Body of pancreas (tissue), 4 donors: Measurements from ENCODE around the gene ADORA2B. TPM values are rescaled to one million over a fixed set of nuclear protein-coding genes. Genes with fewer than 3 reads are reported as not detected.
"Not testable (repeated sequence)": the region's sequence is repeated elsewhere in the genome, so short reads cannot be mapped to it uniquely, and the experiment has no call there.

Experiments
- ATAC-seq: fragments of 150-250 bp; one replicate; pipeline ENCODE4 v1.9.1; 2016
- DNase-seq, 4 donors: peaks; one replicate each; pipeline ENCODE4 v3.0.0-alpha.2; 2019
- H3K27ac ChIP-seq, 4 donors: fragments of 200-600 bp; sonication (generic); 1 replicate in 3 of 4; 2 replicates in 1 of 4; pipeline versions ENCODE4 v1.5.1 to v1.6.1; 2016 to 2019; ENCODE audit warnings: mild to moderate bottlenecking in 1 of 4, mixed read lengths in 1 of 4, moderate library complexity in 1 of 4
- H3K27me3 ChIP-seq, 2 donors: fragments of 200-600 bp; sonication (generic); one replicate each; pipeline ENCODE4 v1.6.0; 2016; ENCODE audit warnings: mild to moderate bottlenecking in 1 of 2
- H3K36me3 ChIP-seq, 2 donors: fragments of 200-600 bp; sonication (generic); replicated peaks in 1 of 2; 2 replicates each; pipeline ENCODE4 v1.5.1; 2016; ENCODE audit warnings: low read depth in 2 of 2; ENCODE audit not compliant: insufficient read depth in 1 of 2
- H3K4me1 ChIP-seq: fragments of 200-600 bp; sonication (generic); one replicate; pipeline ENCODE4 v1.6.0; 2016
- H3K4me3 ChIP-seq, 2 donors: fragments of 200-600 bp; sonication (generic); 1 replicate in 1 of 2; 2 replicates in 1 of 2; pipeline ENCODE4 v1.5.1; 2016 to 2019
- H3K9me3 ChIP-seq, 3 donors: fragments of 200-600 bp; sonication (generic); 1 replicate in 2 of 3; 2 replicates in 1 of 3; pipeline ENCODE4 v1.5.1; 2016
- CTCF ChIP-seq, 7 experiments: fragments of 450-650 bp in 4 of 7; fragments of 200-600 bp in 3 of 7; sonication (generic) in 3 of 7; IDR thresholded peaks; one replicate each; pipeline ENCODE4 v1.5.1; 2016 to 2019; ENCODE audit warnings: antibody characterized with exemption in 7 of 7
- POLR2A ChIP-seq, 3 donors: fragments of 450-650 bp; IDR thresholded peaks; one replicate each; pipeline ENCODE4 v1.6.1; 2016; ENCODE audit warnings: antibody characterized with exemption in 3 of 3, mild to moderate bottlenecking in 2 of 3
- WGBS, 2 donors: methylation state at CpG; one replicate each; pipeline ENCODE4 v1.1.5; 2017; 5-methylcytosine and 5-hydroxymethylcytosine counted together
- intact Hi-C: fragments of 100-400 bp; cut with DNase I; formaldehyde crosslinking; loops from one replicate; pipeline ENCODE4 v1.15.1; 2023
- total RNA-seq, 2 donors: library from RNA; depleted of rRNA; stranded (reverse); fragments of >200 nt; gene quantifications; one replicate each; pipeline ENCODE4 v1.1.0, GENCODE V29; 2016

The ADORA2B gene
- total RNA-seq, 2 donors from 2014 or later, result 1.3 to 1.8 TPM

GRCh38 chr17:15973834-15974233 is 28.9 kb downstream of the ADORA2B start:
- DNase-seq (no peak), ATAC-seq (no peak)
- no peak overlapping the region for H3K4me3 ChIP-seq
- intact Hi-C loops, result no loop called here
- H3K27ac ChIP-seq, result no peak overlapping the region
- TF ChIP-seq CTCF (IDR thresholded peaks at IDR 0.05), result no peak
- no peak for TF ChIP-seq POLR2A (IDR thresholded peaks at IDR 0.05)
- H3K4me1 ChIP-seq, result no peaks in the 10 kb centered on the region
- H3K9me3 ChIP-seq, result no peaks in the 10 kb centered on the region
- WGBS, 2 donors, result 73 to 77% methylated on average over 6 of the region's 6 CpGs
- H3K27me3 ChIP-seq, result no peaks in the 10 kb centered on the region
- H3K36me3 ChIP-seq, result peaks cover 0 to 2% of the 10 kb centered on the region in 2 donors

GRCh38 chr17:15977894-15978293 is 33.0 kb downstream of the ADORA2B start:
- H3K27ac ChIP-seq, result no peak overlapping the region
- intact Hi-C loops, result no loop called here
- H3K4me3 ChIP-seq, result no peak overlapping the region
- DNase-seq (no peak), ATAC-seq (no peak)
- no peaks in the 10 kb centered on the region for H3K4me1 ChIP-seq
- TF ChIP-seq POLR2A (IDR thresholded peaks at IDR 0.05), result no peak
- WGBS, 2 donors, result 93 to 100% methylated on average over 2 of the region's 2 CpGs
- H3K36me3 ChIP-seq, result peaks cover 6 to 10% of the 10 kb centered on the region in 2 donors
- H3K9me3 ChIP-seq, result no peaks in the 10 kb centered on the region
- no peaks in the 10 kb centered on the region for H3K27me3 ChIP-seq

GRCh38 chr17:15978606-15979005 is 33.7 kb downstream of the ADORA2B start:
- TF ChIP-seq CTCF (IDR thresholded peaks at IDR 0.05) (no peak), POLR2A (IDR thresholded peaks at IDR 0.05) (no peak)
- WGBS, 2 donors, result 95 to 96% methylated on average over 1 of the region's 1 CpG
- H3K4me1 ChIP-seq, result no peaks in the 10 kb centered on the region
- no peak for ATAC-seq
- no peaks in the 10 kb centered on the region for H3K27me3 ChIP-seq
- no peak overlapping the region for H3K27ac ChIP-seq
- intact Hi-C loops, result no loop called here
- H3K9me3 ChIP-seq, result no peaks in the 10 kb centered on the region
- peaks cover 6 to 10% of the 10 kb centered on the region in 2 donors for H3K36me3 ChIP-seq
- no peak overlapping the region for H3K4me3 ChIP-seq
- DNase-seq, result no peak

GRCh38 chr17:15979013-15979412 is 34.1 kb downstream of the ADORA2B start:
- DNase-seq, H3K27me3 ChIP-seq, H3K36me3 ChIP-seq, H3K9me3 ChIP-seq, ATAC-seq, H3K27ac ChIP-seq, H3K4me1 ChIP-seq, H3K4me3 ChIP-seq, intact Hi-C loops: not testable (repeated sequence)
- 80 to 83% methylated on average over 1 of the region's 4 CpGs for WGBS, 2 donors

- no peak for DNase-seq
- Histone ChIP-seq H3K4me3 (no peak overlapping the region), H3K27ac (no peak overlapping the region), H3K27me3 (no peaks in the 10 kb centered on the region), H3K4me1 (no peaks in the 10 kb centered on the region), H3K9me3 (no peaks in the 10 kb centered on the region), H3K36me3 (peaks cover 6 to 10% of the 10 kb centered on the region in 2 donors)
- TF ChIP-seq POLR2A (IDR thresholded peaks at IDR 0.05), result no peak
- no peak for TF ChIP-seq CTCF (IDR thresholded peaks at IDR 0.05)
- ATAC-seq, result no peak
- 38 to 46% methylated on average over 2 of the region's 2 CpGs for WGBS, 2 donors
- intact Hi-C loops, result no loop called here
These were observed 36.3 kb downstream of the ADORA2B start for GRCh38 chr17:15981208-15981607.
